ENCODE results near the gene YLPM1.

YLPM1 gene

DNA sequence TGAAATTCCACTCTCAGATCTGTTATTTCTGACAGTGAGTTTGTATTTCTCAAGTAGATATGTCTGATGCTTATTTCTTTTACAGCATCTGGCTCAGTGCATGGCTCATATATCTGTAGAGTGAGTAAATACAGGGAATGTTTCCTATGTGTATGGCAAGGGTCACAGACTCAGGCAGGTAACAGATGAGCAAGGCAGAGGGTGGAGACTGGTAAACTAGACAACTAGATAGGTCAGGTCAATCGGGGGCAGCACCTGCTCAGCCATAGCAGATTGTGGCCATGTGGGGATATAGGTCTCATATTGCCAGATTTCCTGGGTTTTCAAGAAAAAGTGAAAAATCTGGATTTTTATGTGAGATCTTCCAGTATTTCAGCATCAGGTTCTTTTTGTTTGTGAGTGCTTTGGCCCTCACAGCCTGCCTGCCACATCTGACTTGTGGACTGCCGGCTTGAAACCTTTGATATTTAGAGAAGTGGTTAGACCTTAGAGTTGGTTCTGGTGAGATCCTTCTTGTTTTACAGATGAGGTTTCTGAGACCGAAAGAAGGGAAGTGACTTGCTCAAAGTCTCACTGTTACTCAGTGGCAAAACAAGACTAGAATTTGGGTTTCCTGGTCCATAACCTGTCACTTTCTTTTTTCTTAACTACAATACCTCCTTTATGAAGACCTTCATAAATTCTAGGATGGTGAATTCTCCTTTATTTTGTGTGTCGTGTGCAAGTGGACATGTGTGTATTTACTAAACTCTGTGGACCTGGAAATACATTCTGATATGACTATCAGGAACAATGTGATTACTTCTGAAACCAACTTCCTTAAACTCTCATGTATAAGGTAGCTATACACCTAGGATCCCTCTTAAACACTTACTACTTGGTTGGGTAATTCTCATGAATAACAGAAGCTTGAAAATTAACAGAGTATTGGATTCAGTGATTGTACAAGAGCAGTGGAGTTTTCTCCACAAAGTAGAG is 78.4 kb downstream of the YLPM1 start:
- Histone ChIP-seq H2BK120ac (ENCODE audit: low read depth, low read length) (no peak overlapping the region), H3K18ac (ENCODE audit: low read depth in 1 of 2, low read length in 2 of 2) (no peak overlapping the region), H3K4ac (ENCODE audit: low read depth in 1 of 2, low read length in 2 of 2) (no peak overlapping the region), H4K91ac (ENCODE audit: low read length) (no peak overlapping the region), H3K27ac (ENCODE audit: low read length, poor library complexity, severe bottlenecking) (no peak overlapping the region), H3K36me3 (ENCODE audit: control insufficient read depth in 1 of 2, insufficient read depth in 2 of 2, low read depth in 1 of 2, low read length in 2 of 2) (peaks cover 0 to 17% of the 10 kb centered on the region in 2 experiments), H2BK12ac (ENCODE audit: low read length in 2 of 2) (no peak overlapping the region), H3K9me3 (ENCODE audit: control insufficient read depth, low read length) (no peaks in the 10 kb centered on the region), H3K27me3 (ENCODE audit: control insufficient read depth in 1 of 2, insufficient read depth in 1 of 2, low read length in 2 of 2) (no peaks in the 10 kb centered on the region), H3K23ac (ENCODE audit: low read length in 2 of 2) (no peak overlapping the region), H3K9ac (ENCODE audit: low read length) (no peak overlapping the region), H4K8ac (ENCODE audit: low read length) (no peak overlapping the region), H3K14ac (ENCODE audit: low read length in 2 of 2) (no peak overlapping the region), H2BK15ac (ENCODE audit: low read depth, poor library complexity, severe bottlenecking) (no peak overlapping the region), H3K4me1 (ENCODE audit: control insufficient read depth, insufficient read depth, low read depth, low read length) (no peaks in the 10 kb centered on the region), H3K79me1 (replicated peaks; ENCODE audit: low read length, poor library complexity, severe bottlenecking) (peaks cover 4% of the 10 kb centered on the region), H3K4me3 (ENCODE audit: insufficient read depth in 1 of 2, low read depth in 1 of 2, low read length in 2 of 2) (no peak overlapping the region), H2AK5ac (ENCODE audit: low read length, severe bottlenecking) (no peak overlapping the region), H2BK5ac (ENCODE audit: low read depth, low read length, poor library complexity, severe bottlenecking) (no peak overlapping the region), H3K4me2 (ENCODE audit: low read length, poor library complexity, severe bottlenecking) (no peak overlapping the region), H2AFZ (ENCODE audit: low read depth, low read length) (no peak overlapping the region)
- no peak for DNase-seq
- 78% methylated on average over 2 of the region's 4 CpGs for WGBS

DNA sequence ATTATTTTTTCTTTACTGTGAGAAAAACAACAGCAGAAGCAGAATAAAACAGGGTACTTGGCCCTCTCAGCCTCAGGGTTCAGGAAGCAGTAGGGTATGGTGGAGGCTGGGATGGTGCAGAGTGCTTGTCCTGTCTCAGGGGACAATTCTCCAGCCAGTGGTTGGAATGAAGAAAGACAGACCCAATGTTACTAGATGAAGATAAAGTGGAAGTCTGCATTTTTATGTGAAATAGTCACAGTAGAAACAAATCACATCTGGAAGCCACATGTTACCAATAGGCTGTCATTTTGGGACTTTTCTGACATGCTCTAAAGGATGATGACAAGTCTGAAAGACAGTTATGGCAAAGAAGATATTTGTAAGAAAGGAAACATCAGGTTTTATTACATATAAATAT is 80.5 kb downstream of the YLPM1 start:
- Histone ChIP-seq H4K91ac (ENCODE audit: low read length) (no peak overlapping the region), H3K27me3 (ENCODE audit: control insufficient read depth in 1 of 2, insufficient read depth in 1 of 2, low read length in 2 of 2) (no peaks in the 10 kb centered on the region), H3K9ac (ENCODE audit: low read length) (peak overlapping the region; percentile 1), H2AK5ac (ENCODE audit: low read length, severe bottlenecking) (no peak overlapping the region), H3K23ac (ENCODE audit: low read length in 2 of 2) (no peak overlapping the region), H3K14ac (ENCODE audit: low read length in 2 of 2) (no peak overlapping the region), H3K4me3 (ENCODE audit: insufficient read depth in 1 of 2, low read depth in 1 of 2, low read length in 2 of 2) (no peak overlapping the region), H3K27ac (ENCODE audit: low read length, poor library complexity, severe bottlenecking) (no peak overlapping the region), H2AFZ (ENCODE audit: low read depth, low read length) (no peak overlapping the region), H2BK15ac (ENCODE audit: low read depth, poor library complexity, severe bottlenecking) (no peak overlapping the region), H3K18ac (ENCODE audit: low read depth in 1 of 2, low read length in 2 of 2) (no peak overlapping the region), H3K9me3 (ENCODE audit: control insufficient read depth, low read length) (no peaks in the 10 kb centered on the region), H3K79me1 (replicated peaks; ENCODE audit: low read length, poor library complexity, severe bottlenecking) (peaks cover 2% of the 10 kb centered on the region), H3K36me3 (ENCODE audit: control insufficient read depth in 1 of 2, insufficient read depth in 2 of 2, low read depth in 1 of 2, low read length in 2 of 2) (peaks cover 0 to 14% of the 10 kb centered on the region in 2 experiments), H2BK12ac (ENCODE audit: low read length in 2 of 2) (no peak overlapping the region), H2BK120ac (ENCODE audit: low read depth, low read length) (no peak overlapping the region), H3K4me2 (ENCODE audit: low read length, poor library complexity, severe bottlenecking) (no peak overlapping the region), H3K4ac (ENCODE audit: low read depth in 1 of 2, low read length in 2 of 2) (no peak overlapping the region), H2BK5ac (ENCODE audit: low read depth, low read length, poor library complexity, severe bottlenecking) (no peak overlapping the region), H3K4me1 (ENCODE audit: control insufficient read depth, insufficient read depth, low read depth, low read length) (no peaks in the 10 kb centered on the region), H4K8ac (ENCODE audit: low read length) (no peak overlapping the region)
- DNase-seq = no peak

- H3K23ac ChIP-seq (ENCODE audit: low read length in 2 of 2) = no peak overlapping the region
- H2BK5ac ChIP-seq (ENCODE audit: low read depth, low read length, poor library complexity, severe bottlenecking) = no peak overlapping the region
Observed at GRCh38 chr14:74846168-74846567, 83.1 kb downstream of the YLPM1 start.

GRCh38 chr14:74846968-74847665 is 84.0 kb downstream of the YLPM1 start:
- Histone ChIP-seq H3K27me3 (ENCODE audit: control insufficient read depth in 1 of 2, insufficient read depth in 1 of 2, low read length in 2 of 2) (no peaks in the 10 kb centered on the region), H3K36me3 (ENCODE audit: control insufficient read depth in 1 of 2, insufficient read depth in 2 of 2, low read depth in 1 of 2, low read length in 2 of 2) (no peaks in the 10 kb centered on the region), H3K4ac (ENCODE audit: low read depth in 1 of 2, low read length in 2 of 2) (no peak overlapping the region), H3K4me2 (ENCODE audit: low read length, poor library complexity, severe bottlenecking) (no peak overlapping the region), H3K27ac (ENCODE audit: low read length, poor library complexity, severe bottlenecking) (no peak overlapping the region), H3K4me1 (ENCODE audit: control insufficient read depth, insufficient read depth, low read depth, low read length) (no peaks in the 10 kb centered on the region), H4K91ac (ENCODE audit: low read length) (no peak overlapping the region), H3K4me3 (ENCODE audit: insufficient read depth in 1 of 2, low read depth in 1 of 2, low read length in 2 of 2) (peak overlapping the region in 1 of 2 experiments; percentile 11), H2AK5ac (ENCODE audit: low read length, severe bottlenecking) (no peak overlapping the region), H4K8ac (ENCODE audit: low read length) (no peak overlapping the region), H3K23ac (ENCODE audit: low read length in 2 of 2) (no peak overlapping the region), H2AFZ (ENCODE audit: low read depth, low read length) (no peak overlapping the region), H3K18ac (ENCODE audit: low read depth in 1 of 2, low read length in 2 of 2) (no peak overlapping the region), H3K9ac (ENCODE audit: low read length) (peak overlapping the region; percentile 31), H3K9me3 (ENCODE audit: control insufficient read depth, low read length) (no peaks in the 10 kb centered on the region), H3K79me1 (replicated peaks; ENCODE audit: low read length, poor library complexity, severe bottlenecking) (peaks cover 2% of the 10 kb centered on the region), H2BK120ac (ENCODE audit: low read depth, low read length) (no peak overlapping the region), H3K14ac (ENCODE audit: low read length in 2 of 2) (no peak overlapping the region), H2BK15ac (ENCODE audit: low read depth, poor library complexity, severe bottlenecking) (no peak overlapping the region), H2BK5ac (ENCODE audit: low read depth, low read length, poor library complexity, severe bottlenecking) (no peak overlapping the region), H2BK12ac (ENCODE audit: low read length in 2 of 2) (no peak overlapping the region)
- DNase-seq = peak; percentile 61
- WGBS = 78% methylated on average over 1 of the region's 1 CpG

More at GRCh38 chr14:74846168-74846567, 83.1 kb downstream of the YLPM1 start:
- Histone ChIP-seq H3K27me3 (ENCODE audit: control insufficient read depth in 1 of 2, insufficient read depth in 1 of 2, low read length in 2 of 2) (no peaks in the 10 kb centered on the region), H3K4me2 (ENCODE audit: low read length, poor library complexity, severe bottlenecking) (no peak overlapping the region), H3K14ac (ENCODE audit: low read length in 2 of 2) (no peak overlapping the region), H3K9ac (ENCODE audit: low read length) (peak overlapping the region; percentile 31), H3K4me1 (ENCODE audit: control insufficient read depth, insufficient read depth, low read depth, low read length) (no peaks in the 10 kb centered on the region), H4K8ac (ENCODE audit: low read length) (no peak overlapping the region), H3K4ac (ENCODE audit: low read depth in 1 of 2, low read length in 2 of 2) (no peak overlapping the region), H3K27ac (ENCODE audit: low read length, poor library complexity, severe bottlenecking) (no peak overlapping the region), H3K79me1 (replicated peaks; ENCODE audit: low read length, poor library complexity, severe bottlenecking) (peaks cover 2% of the 10 kb centered on the region), H3K36me3 (ENCODE audit: control insufficient read depth in 1 of 2, insufficient read depth in 2 of 2, low read depth in 1 of 2, low read length in 2 of 2) (peaks cover 0 to 2% of the 10 kb centered on the region in 2 experiments), H2BK12ac (ENCODE audit: low read length in 2 of 2) (no peak overlapping the region), H2AK5ac (ENCODE audit: low read length, severe bottlenecking) (no peak overlapping the region), H3K9me3 (ENCODE audit: control insufficient read depth, low read length) (no peaks in the 10 kb centered on the region), H2BK120ac (ENCODE audit: low read depth, low read length) (no peak overlapping the region), H2BK15ac (ENCODE audit: low read depth, poor library complexity, severe bottlenecking) (no peak overlapping the region), H2AFZ (ENCODE audit: low read depth, low read length) (no peak overlapping the region), H4K91ac (ENCODE audit: low read length) (no peak overlapping the region), H3K4me3 (ENCODE audit: insufficient read depth in 1 of 2, low read depth in 1 of 2, low read length in 2 of 2) (peak overlapping the region in 1 of 2 experiments; percentile 11), H3K18ac (ENCODE audit: low read depth in 1 of 2, low read length in 2 of 2) (no peak overlapping the region)
- 90% methylated on average over 3 of the region's 3 CpGs for WGBS
- DNase-seq = no peak

All from mesenchymal stem cell (in vitro differentiated cells and primary cell).